ENCODE data around the gene GFY.

Gene GFY

DNA sequence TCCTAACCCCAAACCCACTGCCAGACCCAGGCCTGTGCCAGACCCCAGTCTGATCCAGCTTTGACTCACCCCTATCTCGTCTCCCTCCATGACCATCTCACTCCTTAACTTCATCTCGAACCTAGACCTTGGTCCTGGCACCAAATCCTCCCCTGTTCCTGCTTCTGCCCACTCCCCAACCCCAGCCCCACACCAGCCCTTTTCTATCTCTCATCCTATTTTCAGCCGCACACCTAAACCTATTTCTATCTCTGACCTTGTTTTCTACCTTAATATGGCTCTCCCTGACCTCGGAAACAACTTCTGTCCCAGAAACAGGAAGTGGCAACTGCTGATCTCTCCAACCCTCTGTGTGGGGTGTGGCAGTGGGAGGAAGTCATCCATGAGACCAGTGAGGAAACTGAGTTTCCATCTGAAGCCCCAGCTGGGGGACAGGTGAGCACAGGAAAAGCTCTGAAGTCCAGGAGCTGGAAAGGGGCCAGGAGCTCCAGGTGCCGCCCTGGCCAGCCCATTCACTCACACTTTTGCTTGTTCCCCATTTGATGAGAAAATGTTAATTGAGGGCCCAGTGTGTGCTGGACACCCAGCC is 15.7 kb upstream of the GFY start:
- FAIRE-seq = no peak

DNA sequence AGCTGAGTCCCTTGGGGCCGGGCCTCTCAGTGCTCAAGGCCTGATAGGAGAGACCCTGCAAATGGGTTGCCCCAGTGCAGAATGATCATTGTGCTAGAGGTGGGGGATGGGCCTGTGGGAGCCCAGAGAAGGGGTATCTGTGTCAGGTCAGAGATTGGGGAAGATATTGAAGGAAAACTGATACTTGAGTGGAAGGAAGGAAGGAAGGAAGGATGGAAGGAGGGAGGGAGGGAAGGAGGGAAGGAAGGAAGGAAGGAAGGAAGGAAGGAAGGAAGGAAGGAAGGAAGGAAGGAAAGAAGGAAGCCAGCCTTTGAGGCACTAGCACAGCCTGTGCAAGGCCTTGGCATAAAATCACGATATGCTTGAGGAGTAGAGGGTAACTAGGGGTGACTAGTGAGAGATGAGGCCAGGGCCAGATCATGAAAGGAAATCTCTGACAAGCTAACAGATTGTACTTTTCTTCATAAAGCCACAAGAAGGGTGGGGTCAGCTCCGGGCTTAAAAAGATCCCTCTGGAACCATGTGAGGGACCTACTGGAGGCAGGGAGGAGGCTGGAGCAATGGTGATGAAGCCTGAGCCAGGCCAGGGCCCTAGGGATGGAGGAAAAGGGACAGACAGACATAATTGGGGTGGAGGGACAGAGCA is 13.4 kb upstream of the GFY start:
- no peak for FAIRE-seq

DNA sequence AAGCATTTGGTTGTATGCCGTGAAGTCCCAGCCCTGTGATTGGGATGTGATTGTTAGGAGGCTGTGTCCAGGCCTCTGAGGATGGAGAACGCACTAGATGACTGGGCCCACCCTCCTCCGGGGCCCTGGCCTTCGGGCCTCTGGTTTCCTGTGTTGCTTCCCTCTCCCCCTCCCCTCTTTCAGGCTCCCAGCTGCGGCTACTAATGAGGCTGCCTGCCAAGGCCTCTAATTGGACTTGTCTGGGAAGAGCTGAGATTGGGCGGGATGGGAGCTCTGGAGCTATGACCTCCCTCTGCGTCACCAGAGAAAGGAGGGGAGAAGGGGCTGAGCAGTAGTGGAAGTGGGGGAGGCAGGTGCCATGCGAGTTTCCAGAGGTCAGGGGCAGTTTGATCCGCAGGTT is 11.8 kb upstream of the GFY start:
- FAIRE-seq = no peak

DNA sequence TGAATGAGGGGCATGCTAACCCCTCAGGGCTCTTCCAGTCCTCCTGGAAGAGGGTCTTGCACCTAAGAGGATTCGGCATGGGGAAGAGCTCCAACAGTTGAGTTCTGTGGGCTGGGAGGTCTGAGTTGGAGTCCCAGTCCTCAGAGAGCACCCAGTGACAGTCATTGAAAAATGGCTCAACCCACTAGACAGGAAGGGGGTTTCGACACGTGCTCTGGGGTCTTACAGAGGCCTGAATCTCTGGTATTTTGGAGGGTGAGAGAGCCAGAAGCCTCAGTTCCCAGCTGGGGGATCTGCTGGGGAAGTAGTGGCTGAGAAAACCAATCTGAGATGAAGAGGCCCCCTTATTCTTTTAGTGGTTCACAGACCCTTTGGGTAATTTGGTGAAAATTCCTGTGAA is 10.9 kb upstream of the GFY start:
- FAIRE-seq = no peak

DNA sequence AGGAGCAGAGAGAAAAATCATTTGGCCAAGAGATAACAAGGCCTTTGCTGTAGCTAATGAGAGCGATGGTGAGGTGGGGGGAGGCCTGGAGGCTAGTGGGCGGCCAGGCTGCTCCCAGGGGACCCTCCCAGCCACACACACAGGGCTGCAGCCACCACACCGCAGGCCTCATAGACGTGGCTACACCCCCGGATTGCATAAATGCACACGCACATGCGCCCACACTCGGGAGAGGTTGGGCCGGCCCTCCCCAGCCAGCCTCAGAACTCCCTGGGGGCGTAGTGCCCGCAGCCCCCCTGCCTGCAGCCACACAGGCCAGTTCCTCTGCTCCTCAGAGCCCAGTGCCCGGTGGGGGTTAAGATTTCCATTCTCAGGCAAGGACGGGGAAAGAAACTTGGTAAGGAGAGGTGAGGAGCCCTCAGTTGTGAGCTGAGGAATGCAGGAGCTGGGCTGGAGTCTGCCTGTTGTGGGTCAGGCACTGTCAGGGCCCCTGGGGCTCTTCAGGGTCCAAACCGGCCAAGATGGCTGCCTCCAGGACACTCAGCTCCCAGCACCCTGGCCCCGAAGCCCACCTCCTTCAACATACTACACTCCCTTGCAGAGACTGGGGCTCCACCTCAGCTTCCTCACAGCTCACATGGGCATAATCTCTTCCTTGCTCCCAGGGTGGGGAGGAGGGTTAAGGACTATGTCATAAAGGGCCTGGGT is 9.9 kb upstream of the GFY start:
- FAIRE-seq = no peak

DNA sequence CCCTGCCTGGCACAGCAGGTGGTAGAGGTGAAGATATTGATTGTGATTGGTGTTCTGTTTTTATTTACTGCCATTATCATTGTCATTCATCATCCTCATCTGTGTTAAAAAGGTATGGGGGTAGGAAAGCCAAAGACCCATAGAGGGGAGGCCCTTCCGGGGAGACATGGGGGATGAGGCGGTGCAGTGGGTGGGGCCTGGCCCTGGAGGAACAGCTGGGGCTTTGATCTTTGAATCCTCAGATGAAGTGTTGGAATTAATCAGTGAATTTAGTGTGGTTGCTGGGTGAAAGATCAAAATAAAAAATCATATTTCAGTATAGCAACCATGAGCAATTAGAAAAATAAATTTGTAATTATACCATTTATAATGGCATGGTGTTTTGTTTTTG is 9.4 kb upstream of the GFY start:
- FAIRE-seq = no peak

DNA sequence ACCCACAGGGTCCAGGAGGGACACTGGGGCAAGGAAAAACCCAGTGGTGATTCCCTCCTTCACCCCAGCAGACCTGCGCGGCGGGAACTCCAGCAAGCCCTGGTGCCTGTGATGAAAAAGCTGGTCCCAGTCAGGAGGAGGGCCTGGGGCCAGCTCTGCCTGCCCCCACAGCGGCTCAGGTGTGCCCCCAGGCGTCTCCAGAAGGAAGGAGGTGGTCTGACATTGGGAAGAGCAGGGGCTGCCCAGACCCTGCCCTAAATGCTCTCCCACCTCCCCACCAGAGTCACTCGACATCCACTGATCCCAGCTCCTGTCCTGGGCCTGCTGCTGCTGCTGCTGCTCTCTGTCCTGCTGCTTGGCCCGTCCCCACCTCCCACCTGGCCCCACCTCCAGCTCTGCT is 8.1 kb upstream of the GFY start:
- no peak for FAIRE-seq

DNA sequence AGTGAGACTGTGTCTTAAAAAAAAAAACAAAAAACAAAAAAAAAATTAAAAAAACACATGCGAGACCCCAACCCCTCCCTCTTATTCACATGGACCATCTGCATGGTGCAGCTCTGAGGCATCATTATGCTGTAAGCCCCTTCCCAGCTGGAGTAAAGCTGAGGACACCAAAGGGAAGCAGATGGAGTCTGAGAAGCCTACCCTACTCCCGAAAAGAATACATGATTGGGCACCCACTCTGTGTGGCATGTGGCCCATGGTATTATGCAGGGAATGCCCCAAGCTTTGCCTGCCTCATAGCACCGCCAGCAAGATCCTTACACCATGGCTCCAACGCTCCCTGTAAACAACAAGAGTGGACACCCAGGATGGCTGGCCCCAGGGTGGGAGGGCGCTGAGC is 6.7 kb upstream of the GFY start:
- FAIRE-seq = no peak

DNA sequence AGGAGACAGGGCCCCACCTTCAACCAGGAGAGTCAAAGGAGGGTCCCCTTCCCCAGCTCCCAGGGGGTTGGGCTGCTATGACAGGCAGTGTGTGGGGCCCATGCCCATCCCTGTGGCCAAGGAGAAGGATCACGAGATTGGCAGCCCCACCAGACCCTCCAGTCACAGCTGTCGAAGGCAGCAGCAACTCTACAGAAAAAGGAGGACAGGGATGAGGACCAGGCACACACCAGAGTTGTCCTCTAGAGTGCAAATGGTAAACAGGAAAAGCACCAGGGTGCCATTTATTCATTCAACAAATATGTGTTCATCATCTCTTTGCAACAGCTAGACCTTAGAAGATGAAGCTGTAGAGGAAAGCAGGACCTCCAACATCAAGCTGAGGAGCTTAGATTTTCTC is 6.0 kb upstream of the GFY start:
- FAIRE-seq = no peak

DNA sequence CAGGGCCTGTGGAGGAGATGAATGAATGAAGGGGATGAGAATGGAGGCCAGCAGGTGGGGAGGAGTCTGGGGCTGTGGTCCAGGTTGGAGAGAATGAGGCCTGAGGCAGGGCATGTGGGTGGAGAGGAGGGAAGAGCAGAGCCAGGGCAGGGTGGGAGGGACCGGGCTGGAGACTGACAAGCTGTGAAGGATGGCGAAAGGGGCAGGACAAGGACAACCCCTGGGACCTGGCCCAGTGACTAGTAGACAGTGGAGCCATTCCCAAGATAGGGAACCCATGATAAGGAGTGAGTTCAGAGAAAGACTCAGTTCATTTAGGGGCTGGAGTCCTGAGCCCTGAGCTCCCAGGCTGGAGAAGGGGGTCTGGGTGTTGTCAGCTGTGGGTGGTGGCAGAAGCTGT is 5.0 kb upstream of the GFY start:
- FAIRE-seq = no peak

DNA sequence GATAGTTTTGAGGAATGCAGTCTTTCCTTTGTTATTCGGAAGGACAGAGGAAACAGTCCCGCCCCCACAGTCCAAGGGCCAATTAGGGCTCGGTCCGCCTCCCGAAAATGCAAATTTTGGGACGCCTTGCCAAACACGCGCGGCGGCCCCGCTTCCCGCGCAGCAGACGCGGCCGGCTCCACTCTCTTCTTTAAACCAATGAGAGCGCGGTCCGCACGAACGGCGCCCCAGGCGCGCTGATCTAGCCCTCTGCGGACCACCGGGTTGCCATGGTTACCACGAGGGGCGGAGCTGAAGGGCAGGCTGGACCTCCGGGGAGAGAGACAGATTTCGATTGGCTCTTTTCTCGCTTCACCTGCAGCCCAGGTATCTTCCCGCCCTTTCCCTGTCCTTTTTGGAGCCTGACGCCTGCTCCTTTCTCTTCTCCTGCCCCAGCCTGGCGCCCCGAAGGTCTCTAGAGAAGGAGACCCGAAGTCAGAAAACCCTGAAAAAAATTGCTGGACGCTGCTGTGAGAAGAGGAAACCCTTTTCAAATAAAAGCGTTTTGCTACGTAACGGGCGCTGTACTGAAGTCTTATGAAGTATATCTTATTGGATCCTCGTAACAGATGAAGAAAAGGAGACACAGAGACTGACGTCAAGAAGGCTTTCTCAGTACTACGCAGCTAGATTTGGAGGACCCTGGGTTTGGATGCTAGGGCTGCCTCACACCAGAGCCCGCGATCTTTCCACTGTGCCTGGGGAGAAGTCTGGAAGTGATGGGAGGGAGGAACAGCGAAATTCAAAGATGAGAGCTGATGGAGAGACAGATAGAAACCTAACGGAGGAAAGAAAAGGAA is 3.9 kb upstream of the GFY start:
- no peak for FAIRE-seq

DNA sequence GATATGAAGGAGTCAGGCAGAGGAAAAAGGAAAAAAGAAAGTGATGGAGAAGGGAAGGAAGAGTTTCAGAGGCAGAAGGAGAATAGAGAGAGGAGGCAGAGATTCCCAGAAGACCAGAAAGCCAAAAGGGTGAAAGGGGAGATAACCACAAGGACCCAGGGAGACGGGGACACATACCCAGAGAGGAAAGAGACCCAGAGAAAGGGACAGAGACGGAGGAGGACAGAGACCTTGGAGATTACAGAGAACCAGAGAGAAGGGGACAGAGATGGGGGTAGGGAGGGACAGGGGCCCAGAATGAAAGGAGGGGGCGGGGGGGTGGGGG is 3.3 kb upstream of the GFY start:
- no peak for FAIRE-seq

DNA sequence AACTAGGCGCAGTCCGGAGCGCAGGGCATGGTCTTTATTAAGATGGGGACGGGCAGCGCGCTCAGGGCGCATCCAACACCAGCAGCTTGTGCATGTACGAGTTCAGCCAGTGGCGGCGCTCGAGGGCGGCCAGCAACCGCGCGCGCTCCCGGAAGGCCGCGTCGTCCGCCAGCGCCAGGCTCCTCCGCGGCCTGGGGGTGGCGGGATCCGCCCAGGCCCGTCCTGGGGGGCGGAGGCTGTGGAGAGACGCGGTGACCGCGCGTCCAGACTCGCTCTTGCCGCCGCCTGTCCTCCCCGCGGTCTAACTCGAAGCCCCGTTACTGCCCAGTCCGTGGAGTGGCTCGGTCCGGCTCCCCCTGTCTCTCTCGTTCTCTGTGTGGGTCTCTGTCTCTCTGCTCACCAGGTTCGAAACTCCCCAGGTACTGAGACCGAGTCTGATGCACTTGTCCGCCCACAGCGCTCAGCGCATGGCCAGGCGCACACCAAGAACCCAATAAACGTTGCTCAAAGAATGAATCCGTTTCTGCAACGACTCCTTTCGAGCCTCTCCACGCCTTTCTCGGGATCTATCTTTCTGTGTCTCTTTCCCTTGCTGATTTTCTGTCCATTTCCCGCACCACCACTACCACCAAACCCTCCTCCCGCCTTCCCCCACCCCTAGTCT is 2.6 kb upstream of the GFY start:
- no peak for FAIRE-seq

DNA sequence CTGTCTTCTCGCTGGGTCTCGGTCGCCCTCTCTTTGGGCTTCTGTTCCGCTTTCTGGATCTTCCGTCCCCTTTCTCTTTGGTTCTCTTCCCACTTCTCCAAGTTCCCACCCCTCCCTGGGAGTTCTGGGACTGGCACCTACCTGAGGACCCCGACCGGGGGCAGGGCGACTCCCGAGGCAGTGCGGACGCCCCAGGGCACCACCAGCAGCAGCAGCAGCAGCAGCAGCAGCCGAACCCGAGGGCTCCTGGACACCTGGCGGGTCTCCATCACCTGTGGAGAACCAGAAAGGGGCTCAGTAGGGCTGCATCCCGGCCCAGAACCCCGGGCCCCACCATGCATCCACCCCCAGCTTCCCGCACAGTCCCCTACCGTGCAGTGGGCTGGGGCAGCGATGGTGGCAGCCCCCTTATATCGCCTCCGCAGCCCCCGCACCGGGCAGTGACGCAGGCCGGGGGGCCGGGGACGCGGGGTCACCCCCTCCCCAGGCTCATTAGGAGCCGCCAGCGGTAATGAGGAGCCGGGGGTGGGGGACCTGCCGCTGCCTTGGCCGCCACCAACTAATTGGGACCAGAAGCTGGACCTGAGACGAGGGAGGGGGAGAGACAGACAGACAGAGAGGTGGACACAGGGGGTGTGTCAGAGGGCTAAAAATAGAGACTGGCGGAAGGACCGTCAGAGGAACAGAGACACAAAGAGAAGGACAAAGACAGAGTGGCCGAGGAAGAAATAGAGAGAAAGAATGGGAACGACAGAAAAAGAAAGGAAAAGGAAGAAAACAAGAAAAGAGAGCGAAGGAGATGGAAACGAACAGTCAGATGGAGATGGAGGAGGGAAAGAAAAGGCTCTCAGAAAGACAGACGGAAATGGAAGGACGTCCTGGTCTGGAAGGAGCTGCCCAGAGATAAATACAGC is 1.9 kb upstream of the GFY start, which contains the start of gene PTH2:
Gene PTH2 (minus strand): TSS at position 371 of the 914 bp plus-strand sequence. CDS start 102 bp downstream, at position 269.
- FAIRE-seq = no peak

DNA sequence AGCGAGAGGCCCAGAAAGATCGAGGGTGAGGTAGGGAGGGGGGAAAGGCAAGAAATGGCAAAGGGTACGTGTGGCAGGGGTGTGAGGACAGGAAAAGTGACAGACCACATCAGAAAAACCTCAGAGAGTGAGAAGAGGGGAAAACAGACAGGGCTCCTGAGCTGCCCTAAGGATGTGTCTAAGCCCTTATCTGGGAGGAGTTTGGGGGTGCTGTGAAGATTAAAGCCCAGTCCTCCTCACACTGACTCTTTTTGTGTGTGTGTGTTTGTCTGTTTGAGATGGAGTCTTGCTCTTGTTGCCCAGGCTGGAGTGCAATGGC is 1.2 kb upstream of the GFY start:
- no peak for FAIRE-seq

DNA sequence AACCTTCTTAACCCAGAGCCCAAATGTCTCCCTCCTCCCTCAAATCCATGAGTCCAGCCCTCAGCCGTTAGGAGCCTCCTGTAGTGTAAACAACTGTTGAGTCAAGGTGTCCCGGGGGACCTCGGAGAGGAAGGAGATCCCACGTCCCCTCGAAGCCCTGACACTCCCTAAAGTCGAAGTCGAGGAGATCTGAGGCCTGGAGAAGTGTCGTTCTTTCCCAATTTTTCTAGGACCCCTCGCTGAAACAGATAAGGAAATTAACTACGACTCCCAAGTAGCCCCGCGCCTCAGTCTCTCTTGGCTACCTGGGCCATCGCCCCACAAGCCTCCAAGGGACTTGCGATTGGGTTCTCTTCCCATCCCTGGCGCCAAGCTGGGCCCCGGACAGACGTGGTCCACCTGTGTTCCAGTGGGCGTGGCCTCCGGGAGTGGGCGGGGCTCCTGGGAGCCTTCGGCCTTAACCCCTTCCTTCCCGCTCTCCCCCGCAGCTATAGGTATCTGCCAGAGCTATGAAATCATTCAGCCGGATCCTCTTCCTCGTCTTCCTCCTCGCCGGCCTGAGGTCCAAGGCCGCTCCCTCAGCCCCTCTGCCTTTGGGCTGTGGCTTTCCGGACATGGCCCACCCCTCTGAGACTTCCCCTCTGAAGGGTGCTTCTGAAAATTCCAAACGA is 869 bp downstream of the GFY start:
- no peak for FAIRE-seq

DNA sequence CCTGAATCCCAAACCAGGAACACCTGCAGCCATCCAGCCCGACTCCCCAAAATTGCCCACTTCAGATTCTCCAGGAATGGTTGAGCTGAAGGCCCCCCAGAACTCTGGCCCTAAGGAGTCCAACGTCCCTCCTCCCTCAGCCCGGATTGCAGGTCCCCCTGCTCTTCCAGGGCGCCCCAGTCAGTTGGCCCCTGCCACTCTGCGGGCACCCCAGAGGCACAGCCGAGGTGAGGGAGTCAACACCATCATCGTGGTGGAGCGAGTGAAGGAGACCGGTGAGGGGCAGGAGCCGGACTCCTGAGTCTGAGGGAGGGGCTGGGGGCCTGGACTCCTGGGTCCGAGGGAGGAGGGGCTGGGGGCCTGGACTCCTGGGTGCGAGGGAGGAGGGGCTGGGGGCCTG is 2.2 kb downstream of the GFY start:
- FAIRE-seq = no peak

DNA sequence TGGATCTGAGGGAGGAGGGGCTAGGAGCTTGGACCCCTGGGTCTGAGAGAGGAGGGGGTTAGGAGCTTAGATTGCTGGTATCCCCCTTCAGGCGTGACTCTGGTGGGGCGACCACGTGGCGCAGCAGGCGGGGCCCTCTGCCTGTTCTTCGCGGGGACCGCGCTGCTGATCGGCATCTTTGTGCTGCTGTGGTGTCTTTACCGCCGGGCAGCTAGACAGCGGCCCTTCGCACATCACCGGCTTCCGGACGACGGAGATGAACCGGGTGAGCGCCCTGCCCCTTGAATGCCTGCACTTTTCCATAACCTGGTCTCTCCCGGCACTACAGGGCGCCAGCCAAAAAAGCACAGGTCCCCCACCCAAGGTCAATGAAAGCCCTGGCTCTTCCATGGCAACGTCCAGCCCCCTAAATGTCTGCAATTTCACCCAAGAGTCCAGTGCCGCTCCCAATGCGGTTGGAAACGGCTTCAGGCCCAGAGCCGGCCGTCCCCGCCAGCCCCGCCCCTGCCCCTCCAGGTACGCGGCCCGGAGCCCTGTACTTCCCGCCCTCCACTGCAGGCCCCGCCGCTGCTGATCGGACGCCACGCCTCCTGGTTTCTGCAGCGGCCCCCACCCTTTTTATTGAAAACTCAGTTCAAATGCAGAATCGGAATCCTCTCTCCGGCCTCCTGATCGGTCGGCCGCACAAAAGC is 2.8 kb downstream of the GFY start:
- no peak for FAIRE-seq

DNA sequence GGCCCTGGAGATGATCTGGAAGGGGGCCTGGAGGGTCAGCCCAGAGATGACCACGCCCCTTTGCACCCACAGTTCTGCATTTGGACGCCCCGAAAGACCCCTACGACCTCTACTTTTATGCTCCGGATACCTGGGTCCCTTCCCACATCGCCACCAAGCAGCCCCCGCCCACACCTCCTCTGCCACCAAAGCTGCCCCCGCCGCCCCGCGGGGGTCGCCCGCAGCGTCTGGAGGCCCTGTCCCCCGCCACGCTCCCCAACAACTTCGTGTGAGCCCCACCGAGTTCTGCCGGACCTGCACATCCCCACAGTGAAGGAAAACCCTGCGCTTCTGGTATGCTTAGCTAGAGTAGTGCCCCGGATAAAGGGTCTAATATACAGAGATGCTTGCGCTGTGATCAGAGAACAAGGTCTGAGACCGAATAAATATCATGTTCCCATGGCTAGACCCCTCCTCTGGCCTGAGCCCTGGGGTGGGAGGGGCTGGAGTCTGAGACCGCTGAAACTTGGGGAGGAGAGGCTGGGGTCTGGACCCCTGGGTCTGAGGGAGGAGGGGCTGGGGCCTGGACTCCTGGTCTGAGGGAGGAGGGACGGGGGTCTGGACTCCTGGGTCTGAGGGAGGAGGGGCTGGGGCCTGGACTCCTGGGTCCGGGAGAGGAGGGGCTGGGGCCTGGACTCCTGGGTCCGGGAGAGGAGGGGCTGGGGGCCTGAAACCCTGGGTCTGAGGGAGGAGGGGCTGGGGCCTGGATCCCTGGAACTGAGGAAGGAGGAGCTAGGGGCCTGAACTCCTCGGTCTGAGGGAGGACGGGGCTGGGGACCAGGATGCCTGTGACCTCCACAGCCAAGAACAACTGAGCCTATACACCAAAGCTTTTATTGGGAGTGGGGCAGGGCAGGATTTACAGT is 3.6 kb downstream of the GFY start:
- no peak for FAIRE-seq

DNA sequence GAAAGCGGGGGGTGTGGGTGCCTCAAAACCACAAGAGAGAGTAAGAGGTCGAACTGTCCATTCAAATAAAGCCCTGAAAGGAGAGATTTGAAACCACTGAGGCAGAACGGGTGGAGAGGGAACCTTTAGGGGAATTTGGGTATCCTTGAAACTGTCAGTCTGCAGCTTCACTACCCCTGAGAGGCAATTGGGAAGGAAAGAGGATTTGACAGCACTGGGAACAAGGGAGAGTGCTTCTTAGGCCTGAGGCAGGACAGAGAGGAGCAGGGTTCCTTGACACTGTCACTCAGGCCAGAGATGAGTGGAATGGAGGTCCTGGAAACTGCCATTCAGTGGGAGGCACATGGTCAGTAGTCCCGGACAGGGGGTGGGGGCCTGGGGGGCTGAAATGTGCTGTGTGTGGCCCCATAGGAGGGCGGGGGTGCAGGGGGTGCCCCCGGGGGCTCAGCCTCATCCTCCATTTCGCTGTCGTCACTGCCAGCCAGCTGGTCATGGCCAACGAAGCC is 5.0 kb downstream of the GFY start:
- FAIRE-seq = no peak

Measured in colon (tissue), 2 donors.